GM21515 (cell line): ENCODE data around the gene SYT7.
"Not testable (repeated sequence)": the region's sequence is repeated elsewhere in the genome, so short reads cannot be mapped to it uniquely, and the experiment has no call there.

Source experiments
- ATAC-seq: cut with Tn5 transposase; IDR thresholded peaks from one replicate; pipeline ENCODE4 v1.9.1; 2021; ENCODE audit not compliant: unreplicated experiment

The SYT7 gene

GRCh38 chr11:61481806-61482205 is 99.1 kb downstream of the SYT7 start:
- no peak for ATAC-seq

GRCh38 chr11:61480994-61481335 is 99.9 kb downstream of the SYT7 start:
- no peak for ATAC-seq

- ATAC-seq: no peak
Observed at GRCh38 chr11:61480261-61480993, 100.4 kb downstream of the SYT7 start.

GRCh38 chr11:61479360-61480058 is 101.4 kb downstream of the SYT7 start:
- not testable (repeated sequence) for ATAC-seq

DNA sequence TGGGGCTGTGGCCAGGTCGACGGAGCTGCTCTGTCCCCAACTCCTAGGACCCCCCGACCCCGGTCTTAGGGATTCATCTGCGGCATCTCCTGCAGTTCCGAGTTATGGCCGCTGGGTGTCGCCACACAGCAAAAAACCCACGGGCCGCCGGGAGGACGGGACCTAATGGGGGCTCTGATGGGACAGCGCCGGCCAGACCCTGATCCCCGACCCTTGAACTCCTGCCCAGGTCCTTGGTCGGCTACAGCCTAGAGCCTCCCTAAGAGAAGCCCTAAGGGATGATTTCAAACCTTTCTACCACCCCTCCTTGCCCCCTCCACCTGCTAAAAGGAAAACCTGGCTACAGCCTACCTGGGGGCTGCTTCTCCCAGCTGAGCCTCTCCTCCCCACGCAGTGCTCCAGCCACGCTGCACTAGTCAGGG is 103.1 kb downstream of the SYT7 start:
- ATAC-seq: no peak

DNA sequence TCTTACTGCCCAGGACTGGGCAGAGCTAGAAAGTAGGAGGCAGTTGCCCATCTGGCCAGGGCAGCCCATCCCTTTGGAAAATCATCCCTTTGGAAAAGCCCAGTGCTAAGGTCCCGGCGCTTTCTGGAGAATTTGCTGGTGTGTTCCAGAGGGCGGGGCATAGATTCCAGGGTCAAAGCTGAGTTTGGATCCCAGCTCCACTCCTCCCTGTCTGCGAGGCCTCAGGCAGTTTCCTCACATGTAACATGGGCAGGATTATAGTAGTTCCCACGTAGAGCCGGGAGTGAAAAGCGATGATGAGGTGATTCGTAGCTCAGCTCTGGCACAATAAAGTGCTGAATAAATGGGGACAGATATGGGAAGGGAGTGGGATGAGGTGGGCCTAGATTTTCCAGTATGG is 103.8 kb downstream of the SYT7 start:
- ATAC-seq: no peak

- ATAC-seq: no peak
Observed at GRCh38 chr11:61476371-61476770, 104.5 kb downstream of the SYT7 start.

GRCh38 chr11:61475433-61475832 is 105.4 kb downstream of the SYT7 start:
- no peak for ATAC-seq

DNA sequence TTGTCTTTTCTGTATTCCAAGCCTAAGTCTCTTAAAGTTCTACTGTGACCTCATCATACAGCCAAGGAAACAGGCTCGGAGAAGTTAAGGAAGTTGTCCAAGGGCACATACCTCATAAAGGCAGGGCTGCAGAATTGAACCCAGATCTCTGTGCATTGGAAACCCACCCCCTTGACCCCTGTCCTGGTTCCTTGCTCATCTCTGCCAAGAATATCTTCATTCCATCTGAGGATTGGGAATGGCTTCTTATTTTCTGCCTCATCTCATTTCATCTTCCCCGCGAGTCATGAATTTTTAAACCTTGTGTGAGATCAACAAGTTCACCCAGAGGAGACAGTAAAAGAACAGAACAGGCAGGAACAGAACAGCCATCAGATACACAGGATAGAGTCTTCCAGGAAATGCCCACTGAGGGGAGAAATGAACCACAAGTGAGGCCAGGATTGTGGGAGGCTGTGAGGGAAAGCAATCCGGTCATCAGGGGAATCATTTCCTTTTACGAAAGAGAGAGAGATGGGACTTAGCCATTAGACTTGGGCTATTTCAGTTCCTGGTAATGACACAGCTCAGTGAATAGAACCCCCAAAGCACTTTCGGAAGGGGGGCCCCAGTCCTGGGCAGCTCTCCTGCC is 106.7 kb downstream of the SYT7 start:
- ATAC-seq: no peak

- ATAC-seq: no peak
Observed at GRCh38 chr11:61473370-61474012, 107.4 kb downstream of the SYT7 start.

- no peak for ATAC-seq
Observed at GRCh38 chr11:61472868-61473267, 108.0 kb downstream of the SYT7 start.

GRCh38 chr11:61472282-61472681 is 108.6 kb downstream of the SYT7 start:
- ATAC-seq: no peak

DNA sequence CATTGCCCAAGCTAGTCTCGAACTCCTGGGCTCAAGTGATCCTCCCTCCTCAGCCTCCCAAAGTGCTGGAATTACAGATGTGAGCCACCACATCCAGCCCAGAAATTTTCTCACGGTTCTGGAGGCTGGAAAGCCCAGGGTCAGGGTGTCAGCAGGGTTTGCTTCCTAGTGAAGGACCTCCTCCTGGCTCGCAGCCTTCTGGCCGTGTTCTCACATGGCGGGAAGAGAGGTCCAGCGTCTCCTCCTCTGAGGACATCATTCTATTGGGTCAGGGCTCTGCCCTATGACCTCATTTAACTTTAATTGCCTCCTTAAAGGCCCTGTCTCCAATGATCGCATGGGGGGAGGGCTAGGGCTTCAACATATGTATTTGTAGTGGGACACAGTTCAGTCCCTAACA is 112.9 kb downstream of the SYT7 start:
- ATAC-seq: no peak

- not testable (repeated sequence) for ATAC-seq
Observed at GRCh38 chr11:61467602-61468001, 113.3 kb downstream of the SYT7 start.
